Measurements from ENCODE around the gene MRAP2. TPM values are rescaled to one million over a fixed set of nuclear protein-coding genes. Genes with fewer than 3 reads are reported as not detected.
A peak's percentile ranks its signal among the peaks of the same experiment; 100 is the strongest.
"Not testable (repeated sequence)": the region's sequence is repeated elsewhere in the genome, so short reads cannot be mapped to it uniquely, and the experiment has no call there.

MRAP2 gene
- total and polyA plus RNA-seq, 2 experiments from 2014 or later = 8.7 to 20.6 TPM

- Histone ChIP-seq H3K36me3 (no peaks in the 10 kb centered on the region), H3K4me3 (no peak overlapping the region), H3K4me1 (ENCODE audit: low read depth) (no peaks in the 10 kb centered on the region), H3K9me3 (ENCODE audit: low read depth) (no peaks in the 10 kb centered on the region), H3K27me3 (no peaks in the 10 kb centered on the region), H3K27ac (no peak overlapping the region)
- DNase-seq (ENCODE audit: low read depth in 1 of 2, low spot score in 1 of 2) = peak in 1 of 2 donors; percentile 40
- TF ChIP-seq CTCF (IDR thresholded peaks at IDR 0.05; ENCODE audit: low read depth, low read length) = no peak
These were observed 41.6 kb downstream of the MRAP2 start for GRCh38 chr6:84074988-84075781.

- Histone ChIP-seq H3K4me1 (ENCODE audit: low read depth) (peaks cover 9% of the 10 kb centered on the region), H3K27me3 (no peaks in the 10 kb centered on the region), H3K36me3 (no peaks in the 10 kb centered on the region), H3K27ac (no peak overlapping the region), H3K4me3 (no peak overlapping the region), H3K9me3 (ENCODE audit: low read depth) (no peaks in the 10 kb centered on the region)
- DNase-seq (ENCODE audit: low read depth in 1 of 2, low spot score in 1 of 2) = no peak
- no peak for TF ChIP-seq CTCF (IDR thresholded peaks at IDR 0.05; ENCODE audit: low read depth, low read length)
These were observed 44.1 kb downstream of the MRAP2 start for GRCh38 chr6:84077645-84078044.

GRCh38 chr6:84078335-84078734, 44.8 kb downstream of the MRAP2 start:
- Histone ChIP-seq H3K4me1 (ENCODE audit: low read depth) (peaks cover 15% of the 10 kb centered on the region), H3K9me3 (ENCODE audit: low read depth) (no peaks in the 10 kb centered on the region), H3K4me3 (no peak overlapping the region), H3K27ac (no peak overlapping the region), H3K27me3 (no peaks in the 10 kb centered on the region), H3K36me3 (no peaks in the 10 kb centered on the region)
- TF ChIP-seq CTCF (IDR thresholded peaks at IDR 0.05; ENCODE audit: low read depth, low read length) = no peak
- no peak for DNase-seq (ENCODE audit: low read depth in 1 of 2, low spot score in 1 of 2)

DNA sequence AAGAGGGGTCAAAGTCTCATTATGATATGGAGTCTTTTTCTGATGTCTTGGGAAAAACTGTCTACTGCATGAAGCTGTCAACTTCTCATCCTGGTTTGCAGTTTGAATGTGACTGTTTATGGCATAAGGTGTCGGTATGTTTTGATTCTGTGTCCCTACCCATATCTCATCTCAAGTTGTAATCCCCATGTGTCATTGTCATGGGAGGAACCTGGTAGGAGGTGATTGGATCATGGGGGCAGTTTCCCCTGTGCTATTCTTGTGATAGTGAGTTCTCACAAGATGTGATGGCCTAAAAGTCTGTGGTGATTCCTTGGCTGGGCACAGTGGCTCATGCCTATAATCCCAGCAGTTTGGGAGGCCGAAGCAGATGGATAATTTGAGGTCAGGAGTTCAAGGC, 47.6 kb downstream of the MRAP2 start:
- Histone ChIP-seq H3K27me3 (no peaks in the 10 kb centered on the region), H3K4me1 (ENCODE audit: low read depth) (peaks cover 27% of the 10 kb centered on the region), H3K27ac (no peak overlapping the region), H3K9me3 (ENCODE audit: low read depth) (no peaks in the 10 kb centered on the region), H3K36me3 (no peaks in the 10 kb centered on the region), H3K4me3 (no peak overlapping the region)
- DNase-seq (ENCODE audit: low read depth in 1 of 2, low spot score in 1 of 2) = no peak
- no peak for TF ChIP-seq CTCF (IDR thresholded peaks at IDR 0.05; ENCODE audit: low read depth, low read length)

- peak overlapping the region; percentile 77 for H3K27ac ChIP-seq
These were observed 49.2 kb downstream of the MRAP2 start for GRCh38 chr6:84082689-84083265.

GRCh38 chr6:84084705-84085104, 51.1 kb downstream of the MRAP2 start:
- peaks cover 31% of the 10 kb centered on the region for H3K4me1 ChIP-seq (ENCODE audit: low read depth)
- H3K27me3 ChIP-seq; H3K27ac ChIP-seq; H3K4me3 ChIP-seq; H3K9me3 ChIP-seq (ENCODE audit: low read depth); H3K36me3 ChIP-seq; DNase-seq (ENCODE audit: low read depth in 1 of 2, low spot score in 1 of 2): not testable (repeated sequence)

More at GRCh38 chr6:84082689-84083265, 49.2 kb downstream of the MRAP2 start:
- H3K27me3 ChIP-seq = no peaks in the 10 kb centered on the region
- H3K36me3 ChIP-seq = no peaks in the 10 kb centered on the region
- H3K9me3 ChIP-seq (ENCODE audit: low read depth) = no peaks in the 10 kb centered on the region
- no peak overlapping the region for H3K4me3 ChIP-seq
- DNase-seq (ENCODE audit: low read depth in 1 of 2, low spot score in 1 of 2) = peak; percentile 22 to 42
- no peak for TF ChIP-seq CTCF (IDR thresholded peaks at IDR 0.05; ENCODE audit: low read depth, low read length)
- peaks cover 31% of the 10 kb centered on the region for H3K4me1 ChIP-seq (ENCODE audit: low read depth)

Measured in cardiac muscle cell (in vitro differentiated cells and primary cell).